Measurements from ENCODE around the gene NIBAN1. TPM values are rescaled to one million over a fixed set of nuclear protein-coding genes. Genes with fewer than 3 reads are reported as not detected.

NIBAN1 gene
- total RNA-seq, 1 experiment from 2014 or later: 20.8 TPM

GRCh38 chr1:184935920-184936798 is 38.1 kb downstream of the NIBAN1 start:
- H3K27me3 Mint-ChIP-seq (ENCODE audit: insufficient read depth, unreplicated experiment): no peaks in the 10 kb centered on the region
- peaks cover 10% of the 10 kb centered on the region for H3K4me1 Mint-ChIP-seq (ENCODE audit: low read depth, unreplicated experiment)
- no peak for TF ChIP-seq CTCF (IDR thresholded peaks at IDR 0.05; ENCODE audit: insufficient read depth in 1 of 2, low read depth in 1 of 2, low read length in 1 of 2, severe bottlenecking in 1 of 2, unreplicated experiment in 1 of 2)
- ChIA-PET POLR2A (no interaction called here), CTCF (interaction anchor here (1.6 kb wide), 1 partner anchor 131 kb away, joined by 4 read pairs; no protein-coding TSS in a partner anchor)
- H3K9me3 Mint-ChIP-seq (ENCODE audit: unreplicated experiment): peaks cover 9% of the 10 kb centered on the region
- no peak overlapping the region for H3K27ac Mint-ChIP-seq (ENCODE audit: unreplicated experiment)
- H3K4me3 Mint-ChIP-seq (ENCODE audit: unreplicated experiment): no peak overlapping the region
- no peaks in the 10 kb centered on the region for H3K9me3 ChIP-seq
- no peaks in the 10 kb centered on the region for H3K36me3 ChIP-seq (ENCODE audit: control insufficient read depth, insufficient read depth, low read length)
- no peaks in the 10 kb centered on the region for H3K36me3 Mint-ChIP-seq (ENCODE audit: insufficient read depth, unreplicated experiment)
- no TSS peak for BruUV-seq (replicated peaks)
- no peaks in the 10 kb centered on the region for H3K4me1 ChIP-seq
- no peak overlapping the region for H3K4me3 ChIP-seq (ENCODE audit: low read depth, low read length)
- intact Hi-C loops (cut with micrococcal nuclease; ENCODE audit: unreplicated experiment): no loop called here
- DNase-seq: no peak
- H3K27me3 ChIP-seq (replicated peaks; ENCODE audit: control insufficient read depth, insufficient read depth, low read length): no peaks in the 10 kb centered on the region

- no peak for TF ChIP-seq CTCF (IDR thresholded peaks at IDR 0.05; ENCODE audit: insufficient read depth in 1 of 2, low read depth in 1 of 2, low read length in 1 of 2, severe bottlenecking in 1 of 2, unreplicated experiment in 1 of 2)
- Histone ChIP-seq H3K4me3 (ENCODE audit: low read depth, low read length) (no peak overlapping the region), H3K9me3 (no peaks in the 10 kb centered on the region), H3K4me1 (peaks cover 10% of the 10 kb centered on the region; the same call in 1 of the 2 replicates), H3K36me3 (ENCODE audit: control insufficient read depth, insufficient read depth, low read length) (no peaks in the 10 kb centered on the region), H3K27me3 (replicated peaks; ENCODE audit: control insufficient read depth, insufficient read depth, low read length) (no peaks in the 10 kb centered on the region)
- CTCF ChIA-PET: no interaction called here
- peaks cover 23% of the 10 kb centered on the region for H3K4me1 Mint-ChIP-seq (ENCODE audit: low read depth, unreplicated experiment)
- BruUV-seq (replicated peaks): no TSS peak
- DNase-seq: no peak
- H3K4me3 Mint-ChIP-seq (ENCODE audit: unreplicated experiment): no peak overlapping the region
- H3K9me3 Mint-ChIP-seq (ENCODE audit: unreplicated experiment): peaks cover 9% of the 10 kb centered on the region
- no peak overlapping the region for H3K27ac Mint-ChIP-seq (ENCODE audit: unreplicated experiment)
- H3K27me3 Mint-ChIP-seq (ENCODE audit: insufficient read depth, unreplicated experiment): no peaks in the 10 kb centered on the region
- H3K36me3 Mint-ChIP-seq (ENCODE audit: insufficient read depth, unreplicated experiment): peaks cover 5% of the 10 kb centered on the region
- POLR2A ChIA-PET: no interaction called here
- intact Hi-C loops (cut with micrococcal nuclease; ENCODE audit: unreplicated experiment): no loop called here
Measured at GRCh38 chr1:184933944-184934343, 40.4 kb downstream of the NIBAN1 start.

GRCh38 chr1:184932319-184932718 is 42.0 kb downstream of the NIBAN1 start:
- peaks cover 13% of the 10 kb centered on the region for H3K4me1 Mint-ChIP-seq (ENCODE audit: low read depth, unreplicated experiment)
- DNase-seq: no peak
- BruUV-seq (replicated peaks): no TSS peak
- H3K27me3 Mint-ChIP-seq (ENCODE audit: insufficient read depth, unreplicated experiment): no peaks in the 10 kb centered on the region
- intact Hi-C loops (cut with micrococcal nuclease; ENCODE audit: unreplicated experiment): no loop called here
- CTCF ChIA-PET: no interaction called here
- H3K27me3 ChIP-seq (replicated peaks; ENCODE audit: control insufficient read depth, insufficient read depth, low read length): no peaks in the 10 kb centered on the region
- POLR2A ChIA-PET: no interaction called here
- H3K36me3 Mint-ChIP-seq (ENCODE audit: insufficient read depth, unreplicated experiment): peaks cover 5% of the 10 kb centered on the region
- H3K9me3 ChIP-seq: no peaks in the 10 kb centered on the region
- H3K4me3 ChIP-seq (ENCODE audit: low read depth, low read length): no peak overlapping the region
- TF ChIP-seq CTCF (IDR thresholded peaks at IDR 0.05; ENCODE audit: insufficient read depth in 1 of 2, low read depth in 1 of 2, low read length in 1 of 2, severe bottlenecking in 1 of 2, unreplicated experiment in 1 of 2): no peak
- peaks cover 10% of the 10 kb centered on the region; the same call in 1 of the 2 replicates for H3K4me1 ChIP-seq
- H3K36me3 ChIP-seq (ENCODE audit: control insufficient read depth, insufficient read depth, low read length): no peaks in the 10 kb centered on the region
- no peak overlapping the region for H3K27ac Mint-ChIP-seq (ENCODE audit: unreplicated experiment)
- peaks cover 9% of the 10 kb centered on the region for H3K9me3 Mint-ChIP-seq (ENCODE audit: unreplicated experiment)
- no peak overlapping the region for H3K4me3 Mint-ChIP-seq (ENCODE audit: unreplicated experiment)

Data from Caco-2 (cell line).